HuH-7 (cell line): ENCODE results near the gene VILL.
"Not testable (repeated sequence)": the region's sequence is repeated elsewhere in the genome, so short reads cannot be mapped to it uniquely, and the experiment has no call there.

Experiments
- DNase-seq: peaks from one replicate; pipeline ENCODE4 v3.0.0; 2011; ENCODE audit warnings: low spot score

The VILL gene

GRCh38 chr3:37963635-37964034 is 27.0 kb upstream of the VILL start:
- no peak for DNase-seq

- no peak for DNase-seq
Observed at GRCh38 chr3:37964146-37964545, 26.4 kb upstream of the VILL start.

GRCh38 chr3:37964716-37965115 is 25.9 kb upstream of the VILL start:
- peak; percentile 82 for DNase-seq

GRCh38 chr3:37967260-37967881 is 23.2 kb upstream of the VILL start:
- peak; percentile 87 for DNase-seq

GRCh38 chr3:37968199-37968598 is 22.4 kb upstream of the VILL start:
- no peak for DNase-seq

- no peak for DNase-seq
Observed at GRCh38 chr3:37968813-37969595, 21.6 kb upstream of the VILL start.

- no peak for DNase-seq
Observed at GRCh38 chr3:37969596-37970100, 20.9 kb upstream of the VILL start.

GRCh38 chr3:37970802-37971201 is 19.8 kb upstream of the VILL start:
- no peak for DNase-seq

GRCh38 chr3:37971467-37971866 is 19.1 kb upstream of the VILL start:
- DNase-seq: no peak

- DNase-seq: not testable (repeated sequence)
Observed at GRCh38 chr3:37972056-37972455, 18.5 kb upstream of the VILL start.

- no peak for DNase-seq
Observed at GRCh38 chr3:37973246-37974054, 17.1 kb upstream of the VILL start.

GRCh38 chr3:37974121-37975083 is 16.2 kb upstream of the VILL start:
- DNase-seq: peak; percentile 81

- DNase-seq: no peak
Observed at GRCh38 chr3:37979541-37980461, 10.8 kb upstream of the VILL start.

GRCh38 chr3:37980462-37981347 is 9.9 kb upstream of the VILL start:
- DNase-seq: no peak

GRCh38 chr3:37981348-37981664 is 9.3 kb upstream of the VILL start:
- DNase-seq: no peak

GRCh38 chr3:37982331-37982730 is 8.3 kb upstream of the VILL start:
- DNase-seq: no peak

GRCh38 chr3:37984051-37984450 is 6.5 kb upstream of the VILL start:
- no peak for DNase-seq

- no peak for DNase-seq
Observed at GRCh38 chr3:37984596-37984995, 6.0 kb upstream of the VILL start.

GRCh38 chr3:37985637-37986320 is 4.8 kb upstream of the VILL start:
- no peak for DNase-seq
